Hematopoietic multipotent progenitor cell treated with erythropoietin and hydrocortisone succinate and interleukin-3 and kit ligand, for 8 days (in vitro differentiated cells): ENCODE data around the gene WWTR1.

Experiments used
- DNase-seq: peaks from one replicate; pipeline ENCODE4 v3.0.0-alpha.2; 2015

Gene WWTR1

DNA sequence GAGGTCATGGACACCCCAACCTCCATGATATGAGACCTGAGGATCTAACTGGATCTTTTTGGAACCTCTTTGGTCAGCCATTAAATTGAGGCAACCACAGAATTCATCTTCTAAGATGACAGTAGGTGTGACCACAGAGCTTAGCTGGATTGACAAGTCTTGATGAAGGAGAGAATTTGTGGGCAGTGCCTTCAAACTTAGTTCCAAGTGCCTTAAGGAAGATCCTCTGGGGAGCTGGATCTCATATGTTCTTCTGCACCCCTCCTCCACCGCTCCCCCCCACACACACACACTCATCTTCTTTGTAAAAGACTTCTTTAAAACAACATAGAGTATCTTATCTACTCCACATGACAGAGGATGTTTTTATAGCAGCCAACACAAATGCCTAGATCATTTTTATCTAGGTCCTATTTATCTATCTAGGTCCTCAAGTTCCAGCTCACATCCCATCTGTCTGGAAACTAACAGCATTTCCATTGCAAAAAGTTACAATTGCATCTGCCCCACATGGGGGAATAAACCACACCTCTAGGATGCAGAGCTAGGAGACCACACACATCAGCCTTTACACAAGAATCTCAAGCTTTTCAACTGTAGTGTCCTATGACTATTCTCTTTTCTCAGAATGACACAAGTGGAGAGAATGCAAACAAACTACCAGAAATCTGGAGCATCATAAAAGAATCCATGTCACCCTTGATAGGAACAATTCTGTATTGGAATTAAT, 37.4 kb downstream of the WWTR1 start:
- no peak for DNase-seq

GRCh38 chr3:149619136-149619535, 38.7 kb downstream of the WWTR1 start:
- DNase-seq = no peak

DNA sequence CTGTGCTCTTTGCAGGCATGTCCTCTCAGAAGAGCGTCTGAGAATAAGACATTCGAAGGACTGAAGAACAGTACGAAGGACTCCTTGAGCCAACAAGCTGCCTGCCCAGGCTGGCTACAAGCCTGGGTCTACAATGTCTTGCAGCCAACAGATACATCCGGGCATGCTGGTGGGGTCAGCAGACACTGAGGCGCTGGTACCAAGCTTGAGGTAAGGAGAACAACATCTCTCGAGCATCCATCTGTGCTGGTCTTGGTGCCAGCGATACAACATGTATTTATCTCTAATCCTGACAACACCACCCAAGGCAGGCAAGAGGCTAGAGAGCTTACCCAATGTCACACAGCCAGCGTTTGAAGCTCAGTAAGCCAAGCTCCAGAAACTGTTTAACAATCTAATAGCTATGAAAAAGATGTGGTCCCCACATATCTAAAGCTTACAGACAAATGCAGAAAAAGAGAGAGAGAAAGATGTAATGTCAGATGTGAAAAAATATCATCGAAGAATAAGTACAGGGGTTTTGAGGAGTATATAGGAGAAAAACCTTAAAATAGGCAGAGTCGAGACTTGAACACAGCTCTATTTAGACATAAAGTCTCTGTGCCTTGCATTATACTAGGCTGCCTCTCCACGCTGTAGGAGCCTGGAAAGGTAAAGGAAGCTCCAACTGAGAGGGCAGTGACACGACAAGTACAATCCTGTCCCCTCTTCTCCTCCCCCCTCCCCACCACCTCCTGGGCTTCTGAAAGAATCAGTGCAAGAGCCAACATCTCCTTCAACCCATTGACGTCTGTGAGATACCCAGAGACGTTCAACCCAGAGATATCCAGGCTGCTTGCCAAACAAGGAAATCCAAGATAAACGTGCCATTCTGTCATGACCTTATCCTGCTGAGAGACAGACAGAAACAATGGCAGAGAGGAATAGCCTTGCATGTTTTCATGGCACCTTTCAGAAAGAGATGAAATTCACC, 39.4 kb downstream of the WWTR1 start:
- DNase-seq = no peak

DNA sequence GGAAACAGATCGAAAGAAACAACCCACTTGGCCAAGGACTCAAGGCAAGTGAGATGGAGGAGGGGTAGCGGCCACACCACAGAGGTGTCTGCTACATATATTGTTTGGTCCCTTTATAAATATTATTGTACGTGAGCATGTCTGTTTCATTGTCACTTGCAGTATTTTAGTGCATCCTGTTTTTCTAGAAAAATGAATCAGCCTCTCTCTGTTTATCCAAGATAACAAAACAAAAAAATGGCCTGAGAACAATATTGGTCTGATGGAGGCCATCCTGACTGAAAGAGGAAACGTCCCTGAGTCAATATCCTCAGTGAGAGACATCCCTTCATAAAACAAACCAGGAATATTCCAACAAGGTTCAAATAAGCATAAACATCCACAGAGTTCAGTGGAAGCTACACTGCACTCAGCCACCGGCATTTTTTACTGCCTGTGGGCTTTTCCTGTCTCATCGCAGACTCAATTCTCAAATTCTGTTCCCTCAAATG, 42.0 kb downstream of the WWTR1 start:
- peak; percentile 1 for DNase-seq

- no peak for DNase-seq
Measured at GRCh38 chr3:149613988-149614387, 43.8 kb downstream of the WWTR1 start.

- no peak for DNase-seq
Measured at GRCh38 chr3:149612456-149612855, 45.4 kb downstream of the WWTR1 start.

DNA sequence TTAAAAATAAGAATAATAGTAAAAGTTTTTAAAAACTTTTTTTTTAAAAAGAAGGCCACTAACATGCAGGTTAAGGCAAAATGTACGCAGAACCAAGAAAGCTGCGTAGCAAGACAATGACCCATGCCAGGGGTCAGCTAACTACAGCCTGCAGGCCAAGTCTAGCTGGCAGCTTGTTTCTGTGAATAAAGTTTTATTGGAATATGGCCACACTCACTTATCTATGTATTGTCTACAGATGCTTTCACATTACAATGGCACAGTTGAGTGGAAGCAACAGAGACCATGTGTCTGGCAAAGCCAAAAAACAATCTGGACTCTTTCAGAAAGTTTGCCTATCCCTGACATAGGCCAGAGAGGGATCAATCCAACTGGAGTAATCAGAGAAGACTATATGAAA, 46.7 kb downstream of the WWTR1 start:
- DNase-seq = no peak

DNA sequence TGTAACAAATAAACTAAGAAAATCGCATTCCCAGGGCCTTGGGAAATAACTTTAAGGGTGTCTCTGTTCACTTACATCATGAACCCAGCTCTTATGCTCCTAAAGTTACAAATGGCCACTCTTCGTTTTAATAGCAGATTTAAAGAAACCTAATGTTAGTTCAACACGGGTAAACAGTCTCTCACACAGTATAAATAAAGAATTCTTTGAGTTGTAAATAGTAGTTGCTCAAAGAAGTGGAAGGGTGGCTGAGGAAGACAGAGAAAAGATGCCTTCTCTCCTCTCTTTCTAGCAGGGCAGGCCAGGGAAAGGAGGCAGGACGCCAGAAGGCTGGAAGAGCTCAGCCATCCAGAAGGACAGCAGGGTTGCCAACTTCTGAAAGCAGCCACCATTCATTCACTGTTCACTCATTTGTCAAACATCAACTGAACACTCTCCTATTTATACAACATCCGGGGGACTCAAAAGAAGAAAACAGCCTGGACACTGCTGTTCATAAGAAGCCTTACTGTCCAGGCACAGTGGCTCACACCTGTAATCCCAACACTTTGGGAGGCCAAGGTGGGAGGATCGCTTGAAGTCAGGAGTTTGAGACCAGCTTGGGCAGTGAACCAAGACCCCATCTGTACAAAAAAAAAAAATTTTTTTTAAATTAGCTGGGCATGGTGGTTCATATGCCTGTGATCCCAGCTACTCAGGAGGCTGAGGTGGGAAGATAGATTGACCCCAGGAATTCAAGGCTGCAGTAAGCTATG, 47.3 kb downstream of the WWTR1 start:
- DNase-seq = no peak

DNA sequence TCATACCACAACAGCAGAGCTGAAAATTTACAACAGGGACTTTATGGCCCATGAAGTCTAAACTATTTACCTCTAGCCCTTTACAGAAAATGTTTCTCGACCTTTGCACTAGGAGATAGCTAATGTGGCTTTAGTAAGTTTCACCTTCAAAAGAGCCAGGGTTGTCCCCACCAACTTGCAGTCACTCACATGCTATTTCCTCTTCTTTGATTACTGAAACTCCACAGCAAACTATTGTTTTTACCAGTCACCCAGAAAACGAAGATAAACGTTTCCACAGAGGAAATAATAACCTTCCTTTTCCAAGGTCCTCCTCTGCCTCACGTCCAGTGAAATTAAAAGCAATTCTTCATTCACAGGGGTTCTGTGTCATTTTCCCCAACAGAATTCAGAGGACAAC, 48.2 kb downstream of the WWTR1 start:
- DNase-seq = no peak

- no peak for DNase-seq
Measured at GRCh38 chr3:149608987-149609386, 48.8 kb downstream of the WWTR1 start.

DNA sequence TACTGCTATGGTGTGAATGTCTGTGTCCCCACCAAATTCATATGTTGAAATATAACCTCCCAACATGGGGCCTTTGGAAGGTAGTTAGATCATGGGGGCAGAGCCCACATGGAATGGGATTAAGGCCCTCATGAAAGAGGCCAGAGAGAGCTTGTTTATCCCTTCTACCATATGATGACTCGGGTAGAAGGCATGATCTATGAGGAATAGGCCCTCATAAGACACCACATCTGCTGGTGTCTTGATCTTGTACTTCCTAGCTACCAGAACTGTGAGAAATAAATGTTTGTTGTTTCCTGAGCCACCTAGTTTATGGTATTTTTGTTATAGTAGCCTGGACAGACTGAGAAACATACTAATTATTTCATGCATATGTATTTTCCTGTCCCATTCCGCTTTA, 51.9 kb downstream of the WWTR1 start:
- no peak for DNase-seq

- DNase-seq = no peak
Measured at GRCh38 chr3:149604125-149604875, 53.5 kb downstream of the WWTR1 start.

GRCh38 chr3:149603126-149604074, 54.4 kb downstream of the WWTR1 start:
- DNase-seq = no peak

- DNase-seq = no peak
Measured at GRCh38 chr3:149600634-149601033, 57.2 kb downstream of the WWTR1 start.

GRCh38 chr3:149599236-149599635, 58.6 kb downstream of the WWTR1 start:
- no peak for DNase-seq

- DNase-seq = no peak
Measured at GRCh38 chr3:149596134-149596770, 61.6 kb downstream of the WWTR1 start.

- DNase-seq = no peak
Measured at GRCh38 chr3:149593418-149594160, 64.2 kb downstream of the WWTR1 start.

GRCh38 chr3:149592758-149593240, 65.0 kb downstream of the WWTR1 start:
- no peak for DNase-seq

GRCh38 chr3:149590691-149591441, 67.0 kb downstream of the WWTR1 start:
- DNase-seq = no peak
